Neural cell (in vitro differentiated cells): ENCODE measurements around the gene FAS. TPM values are rescaled to one million over a fixed set of nuclear protein-coding genes. Genes with fewer than 3 reads are reported as not detected.

Source experiments
- H2AFZ ChIP-seq: fragments of 200-600, 300-800 bp; sonication (generic), shearing (Covaris generic); 2 replicates; pipeline ENCODE4 v1.6.0; 2014; ENCODE audit warnings: low read depth, mild to moderate bottlenecking, antibody characterized with exemption, low read length, moderate library complexity
- H3F3A ChIP-seq: fragments of 200-600 bp; shearing (Covaris generic); 2 replicates; pipeline ENCODE4 v1.6.1; 2016; ENCODE audit warnings: mild to moderate bottlenecking, moderate library complexity, mixed read lengths, antibody characterized with exemption, low read length; ENCODE audit not compliant: insufficient read depth, poor library complexity, severe bottlenecking
- H3K27ac ChIP-seq: fragments of 200-600, 300-800 bp; sonication (generic), shearing (Covaris generic); 2 replicates; pipeline ENCODE4 v1.5.1; 2014; ENCODE audit warnings: mild to moderate bottlenecking, low read length, moderate library complexity
- H3K27me3 ChIP-seq: fragments of 300-800, 200-600 bp; sonication (generic), shearing (Covaris generic); 2 replicates; pipeline ENCODE4 v1.6.0; 2014; ENCODE audit warnings: mild to moderate bottlenecking, low read depth, low read length, moderate library complexity; ENCODE audit not compliant: insufficient read depth
- H3K36me3 ChIP-seq: fragments of 300-800, 200-600 bp; sonication (generic), shearing (Covaris generic); 2 replicates; pipeline ENCODE4 v1.5.1; 2014; ENCODE audit warnings: mild to moderate bottlenecking, antibody characterized with exemption, low read length, moderate library complexity; ENCODE audit not compliant: insufficient read depth
- H3K4me2 ChIP-seq: fragments of 300-800, 200-600 bp; sonication (generic), shearing (Covaris generic); 2 replicates; pipeline ENCODE4 v1.6.0; 2014; ENCODE audit warnings: mild to moderate bottlenecking, low read length
- H3K4me3 ChIP-seq: fragments of 300-800, 200-600 bp; sonication (generic), shearing (Covaris generic); 2 replicates; pipeline ENCODE4 v1.5.1; 2014; ENCODE audit warnings: mild to moderate bottlenecking, low read length, moderate library complexity
- H3K79me2 ChIP-seq: fragments of 200-600 bp; shearing (Covaris generic); replicated peaks from 2 replicates; pipeline ENCODE4 v1.6.0; 2014; ENCODE audit warnings: mild to moderate bottlenecking, low read length, moderate library complexity; ENCODE audit not compliant: insufficient read depth
- H3K9ac ChIP-seq: fragments of 300-800, 200-600 bp; sonication (generic), shearing (Covaris generic); 2 replicates; pipeline ENCODE4 v1.6.1; 2016; ENCODE audit warnings: mild to moderate bottlenecking, low read length, mixed read lengths
- H3K9me2 ChIP-seq: fragments of 200-600 bp; shearing (Covaris generic); 2 replicates; pipeline ENCODE4 v1.6.1; 2016; ENCODE audit warnings: mild to moderate bottlenecking, low read length, mixed read lengths; ENCODE audit not compliant: insufficient read depth
- H3K9me3 ChIP-seq: fragments of 200-600, 300-800 bp; sonication (generic), shearing (Covaris generic); 2 replicates; pipeline ENCODE4 v1.6.1; 2016; ENCODE audit warnings: mild to moderate bottlenecking, mixed run types, low read length, moderate library complexity, mixed read lengths
- H4K20me1 ChIP-seq: fragments of 200-600 bp; shearing (Covaris generic); 2 replicates; pipeline ENCODE4 v1.6.1; 2016; ENCODE audit warnings: mild to moderate bottlenecking, mixed run types; ENCODE audit not compliant: insufficient read depth
- EP300 ChIP-seq: fragments of 450-650 bp; conservative IDR thresholded peaks from 2 replicates; pipeline ENCODE4 v1.6.1; 2014; ENCODE audit warnings: antibody characterized with exemption, mild to moderate bottlenecking, moderate library complexity; ENCODE audit not compliant: poor library complexity, severe bottlenecking
- EZH2 ChIP-seq: fragments of 200-600, 300-800 bp; shearing (Covaris generic), sonication (generic); IDR thresholded peaks from 2 replicates; pipeline ENCODE4 v1.6.1; 2014; ENCODE audit warnings: antibody characterized with exemption, low read length, borderline replicate concordance, mild to moderate bottlenecking; ENCODE audit not compliant: insufficient read depth, poor library complexity, severe bottlenecking
- MXI1 ChIP-seq: fragments of 450-650 bp; conservative IDR thresholded peaks from 2 replicates; pipeline ENCODE4 v1.6.1; 2014; ENCODE audit warnings: antibody characterized with exemption, mild to moderate bottlenecking; ENCODE audit not compliant: poor library complexity, severe bottlenecking
- POLR2AphosphoS5 ChIP-seq: IDR thresholded peaks from 2 replicates; pipeline ENCODE4 v1.6.1; 2012
- RAD21 ChIP-seq: fragments of 450-650 bp; conservative IDR thresholded peaks from 2 replicates; pipeline ENCODE4 v1.6.1; 2014; ENCODE audit warnings: antibody characterized with exemption, mild to moderate bottlenecking, moderate library complexity
- SMC3 ChIP-seq: fragments of 450-650 bp; conservative IDR thresholded peaks from 2 replicates; pipeline ENCODE4 v1.6.1; 2014; ENCODE audit warnings: antibody characterized with exemption, mild to moderate bottlenecking, moderate library complexity; ENCODE audit not compliant: poor library complexity
- TAF1 ChIP-seq: IDR thresholded peaks from 2 replicates; pipeline ENCODE4 v1.6.1; 2012; ENCODE audit warnings: low read depth
- polyA plus RNA-seq: library from polyadenylated mRNA; depleted of rRNA; stranded (reverse); fragments of >200 nt; gene quantifications from 2 replicates; pipeline ENCODE4 v1.2.3, GENCODE V29; 2014
- TF ChIP-seq, protein P1 (sequence below): IDR thresholded peaks from 2 replicates; pipeline ENCODE4 v1.6.1; 2012; ENCODE audit warnings: borderline replicate concordance
- TF ChIP-seq, protein P2 (sequence below): fragments of 450-650 bp; IDR thresholded peaks from 2 replicates; pipeline ENCODE4 v1.5.1; 2014; ENCODE audit warnings: antibody characterized with exemption, mild to moderate bottlenecking, moderate library complexity; ENCODE audit not compliant: poor library complexity, severe bottlenecking

FAS gene
- polyA plus RNA-seq, 1 donor from 2014 or later: 2.5 TPM

DNA sequence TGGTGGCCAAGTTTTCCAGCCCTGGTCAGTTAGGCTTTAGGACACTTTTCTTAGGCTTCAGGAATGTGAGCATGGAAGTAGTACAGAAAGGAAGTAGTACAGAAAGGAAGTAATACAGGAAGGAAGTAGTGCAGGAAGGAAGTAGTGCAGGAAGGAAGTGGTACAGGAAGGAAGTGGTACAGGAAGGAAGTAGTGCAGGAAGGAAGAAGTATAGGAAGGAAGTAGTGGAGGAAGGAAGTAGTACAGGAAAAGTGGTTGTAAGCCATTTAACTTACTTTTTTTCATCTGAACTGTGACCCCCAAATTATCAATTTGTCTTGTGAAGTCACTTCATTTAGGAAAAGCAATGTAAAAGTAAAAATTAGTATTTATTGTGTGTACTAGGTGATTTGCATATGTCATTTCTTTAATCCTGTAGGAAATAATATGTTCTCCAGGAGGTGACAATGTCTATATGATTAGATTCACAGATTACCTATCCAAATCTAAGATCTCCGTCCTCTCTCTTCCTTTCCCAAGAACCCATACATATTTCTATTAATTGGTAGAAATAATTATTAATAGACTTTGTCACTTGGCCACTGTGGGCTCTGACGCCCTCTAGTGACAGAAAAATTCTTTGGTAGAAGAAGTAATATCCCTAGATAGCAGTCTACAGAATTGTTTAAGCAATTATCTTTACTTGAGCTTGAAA is 3.9 kb upstream of the FAS start:
- Histone ChIP-seq H3K4me2 (no peak overlapping the region), H3F3A (no peaks in the 10 kb centered on the region)

DNA sequence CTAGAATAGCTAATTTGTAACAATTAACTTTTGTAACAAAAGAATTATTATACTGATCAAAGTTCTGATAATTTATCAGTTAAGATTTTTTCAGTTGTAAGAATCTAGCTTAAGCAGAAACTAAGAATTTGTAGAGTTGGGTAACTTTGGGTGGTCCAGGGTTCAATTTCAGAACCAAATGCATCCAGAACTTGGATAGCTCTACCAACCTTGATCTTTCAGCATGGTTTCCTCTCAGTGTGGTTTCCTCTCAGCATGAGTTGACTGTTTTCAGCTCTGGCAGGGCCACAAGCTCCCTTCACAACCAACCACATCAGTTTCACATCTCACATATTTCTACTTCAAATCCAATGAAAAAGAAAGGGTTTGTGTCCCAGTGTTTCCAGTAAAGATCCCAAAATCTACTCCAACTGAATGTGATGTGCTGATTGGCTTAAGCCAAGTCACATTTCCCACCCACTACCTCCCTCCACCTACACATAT is 3.3 kb upstream of the FAS start:
- Histone ChIP-seq H3K79me2 (no peaks in the 10 kb centered on the region), H3K9ac (no peak overlapping the region), H3F3A (no peaks in the 10 kb centered on the region), H2AFZ (no peak overlapping the region), H3K36me3 (no peaks in the 10 kb centered on the region), H4K20me1 (no peaks in the 10 kb centered on the region), H3K9me3 (no peaks in the 10 kb centered on the region), H3K27ac (no peak overlapping the region), H3K4me3 (no peak overlapping the region), H3K9me2 (no peaks in the 10 kb centered on the region), H3K27me3 (peaks cover 27% of the 10 kb centered on the region), H3K4me2 (no peak overlapping the region)
- no peak for TF ChIP-seq TAF1

More for the DNA sequence above, 3.9 kb upstream of the FAS start:
- no peak overlapping the region for H2AFZ ChIP-seq
- TF ChIP-seq EP300 (no peak), MXI1 (no peak), POLR2AphosphoS5 (no peak), TAF1 (no peak), EZH2 (no peak), RAD21 (no peak)
- TF ChIP-seq, protein P1, sequence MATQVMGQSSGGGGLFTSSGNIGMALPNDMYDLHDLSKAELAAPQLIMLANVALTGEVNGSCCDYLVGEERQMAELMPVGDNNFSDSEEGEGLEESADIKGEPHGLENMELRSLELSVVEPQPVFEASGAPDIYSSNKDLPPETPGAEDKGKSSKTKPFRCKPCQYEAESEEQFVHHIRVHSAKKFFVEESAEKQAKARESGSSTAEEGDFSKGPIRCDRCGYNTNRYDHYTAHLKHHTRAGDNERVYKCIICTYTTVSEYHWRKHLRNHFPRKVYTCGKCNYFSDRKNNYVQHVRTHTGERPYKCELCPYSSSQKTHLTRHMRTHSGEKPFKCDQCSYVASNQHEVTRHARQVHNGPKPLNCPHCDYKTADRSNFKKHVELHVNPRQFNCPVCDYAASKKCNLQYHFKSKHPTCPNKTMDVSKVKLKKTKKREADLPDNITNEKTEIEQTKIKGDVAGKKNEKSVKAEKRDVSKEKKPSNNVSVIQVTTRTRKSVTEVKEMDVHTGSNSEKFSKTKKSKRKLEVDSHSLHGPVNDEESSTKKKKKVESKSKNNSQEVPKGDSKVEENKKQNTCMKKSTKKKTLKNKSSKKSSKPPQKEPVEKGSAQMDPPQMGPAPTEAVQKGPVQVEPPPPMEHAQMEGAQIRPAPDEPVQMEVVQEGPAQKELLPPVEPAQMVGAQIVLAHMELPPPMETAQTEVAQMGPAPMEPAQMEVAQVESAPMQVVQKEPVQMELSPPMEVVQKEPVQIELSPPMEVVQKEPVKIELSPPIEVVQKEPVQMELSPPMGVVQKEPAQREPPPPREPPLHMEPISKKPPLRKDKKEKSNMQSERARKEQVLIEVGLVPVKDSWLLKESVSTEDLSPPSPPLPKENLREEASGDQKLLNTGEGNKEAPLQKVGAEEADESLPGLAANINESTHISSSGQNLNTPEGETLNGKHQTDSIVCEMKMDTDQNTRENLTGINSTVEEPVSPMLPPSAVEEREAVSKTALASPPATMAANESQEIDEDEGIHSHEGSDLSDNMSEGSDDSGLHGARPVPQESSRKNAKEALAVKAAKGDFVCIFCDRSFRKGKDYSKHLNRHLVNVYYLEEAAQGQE: no peak
- TF ChIP-seq, protein P2, sequence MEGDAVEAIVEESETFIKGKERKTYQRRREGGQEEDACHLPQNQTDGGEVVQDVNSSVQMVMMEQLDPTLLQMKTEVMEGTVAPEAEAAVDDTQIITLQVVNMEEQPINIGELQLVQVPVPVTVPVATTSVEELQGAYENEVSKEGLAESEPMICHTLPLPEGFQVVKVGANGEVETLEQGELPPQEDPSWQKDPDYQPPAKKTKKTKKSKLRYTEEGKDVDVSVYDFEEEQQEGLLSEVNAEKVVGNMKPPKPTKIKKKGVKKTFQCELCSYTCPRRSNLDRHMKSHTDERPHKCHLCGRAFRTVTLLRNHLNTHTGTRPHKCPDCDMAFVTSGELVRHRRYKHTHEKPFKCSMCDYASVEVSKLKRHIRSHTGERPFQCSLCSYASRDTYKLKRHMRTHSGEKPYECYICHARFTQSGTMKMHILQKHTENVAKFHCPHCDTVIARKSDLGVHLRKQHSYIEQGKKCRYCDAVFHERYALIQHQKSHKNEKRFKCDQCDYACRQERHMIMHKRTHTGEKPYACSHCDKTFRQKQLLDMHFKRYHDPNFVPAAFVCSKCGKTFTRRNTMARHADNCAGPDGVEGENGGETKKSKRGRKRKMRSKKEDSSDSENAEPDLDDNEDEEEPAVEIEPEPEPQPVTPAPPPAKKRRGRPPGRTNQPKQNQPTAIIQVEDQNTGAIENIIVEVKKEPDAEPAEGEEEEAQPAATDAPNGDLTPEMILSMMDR: peak; percentile 38
- no peaks in the 10 kb centered on the region for H3K79me2 ChIP-seq
- no peak overlapping the region for H3K27ac ChIP-seq
- H3K27me3 ChIP-seq: peaks cover 21% of the 10 kb centered on the region
- H3K9me2 ChIP-seq: no peaks in the 10 kb centered on the region
- H3K9me3 ChIP-seq: no peaks in the 10 kb centered on the region
- no peak overlapping the region for H3K9ac ChIP-seq
- no peaks in the 10 kb centered on the region for H3K36me3 ChIP-seq
- no peaks in the 10 kb centered on the region for H4K20me1 ChIP-seq
- H3K4me3 ChIP-seq: no peak overlapping the region

DNA sequence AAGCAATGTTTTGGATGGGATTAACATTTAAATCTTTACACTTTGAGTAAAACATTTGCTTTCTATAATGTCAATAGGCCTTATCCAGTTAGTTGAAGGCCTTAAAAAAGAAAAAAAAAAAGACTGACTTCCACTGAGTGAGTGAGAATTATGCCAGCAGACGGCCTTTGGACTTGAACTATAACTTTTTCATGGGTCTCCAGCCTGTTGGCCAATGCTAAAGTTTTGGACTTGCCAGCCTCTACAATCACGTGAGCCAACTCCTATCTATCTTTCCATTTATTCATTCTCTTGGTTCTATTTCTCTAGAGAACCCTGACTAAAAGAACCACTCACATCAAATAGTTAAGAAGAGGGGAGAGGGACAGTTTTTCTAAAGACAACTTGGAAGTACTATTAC is 2.8 kb upstream of the FAS start:
- H3K79me2 ChIP-seq: no peaks in the 10 kb centered on the region
- H3K27me3 ChIP-seq: peaks cover 27% of the 10 kb centered on the region
- H2AFZ ChIP-seq: no peak overlapping the region
- no peaks in the 10 kb centered on the region for H3K9me2 ChIP-seq
- no peak overlapping the region for H3K27ac ChIP-seq
- no peak overlapping the region for H3K4me3 ChIP-seq
- H3F3A ChIP-seq: no peaks in the 10 kb centered on the region
- no peaks in the 10 kb centered on the region for H3K9me3 ChIP-seq
- no peaks in the 10 kb centered on the region for H3K36me3 ChIP-seq
- no peaks in the 10 kb centered on the region for H4K20me1 ChIP-seq
- H3K4me2 ChIP-seq: no peak overlapping the region
- TF ChIP-seq EP300: no peak
- TF ChIP-seq, protein P2: no peak
- no peak for TF ChIP-seq POLR2AphosphoS5
- no peak for TF ChIP-seq SMC3
- no peak for TF ChIP-seq EZH2
- TF ChIP-seq TAF1: no peak
- TF ChIP-seq, protein P1: no peak
- TF ChIP-seq MXI1: no peak
- TF ChIP-seq RAD21: no peak
- no peak overlapping the region for H3K9ac ChIP-seq
